Lower lobe of right lung (tissue), 2 donors: ENCODE data around the gene FAU. TPM values are rescaled to one million over a fixed set of nuclear protein-coding genes. Genes with fewer than 3 reads are reported as not detected.

Experiments used
- ATAC-seq, 2 donors: fragments of 200-7000 bp; cut with Tn5 transposase; one replicate each; pipeline ENCODE4 v1.9.1; 2020 to 2022; ENCODE audit warnings: mild to moderate bottlenecking in 2 of 2, moderate library complexity in 2 of 2
- DNase-seq: peaks from one replicate; pipeline ENCODE4 v3.0.0-alpha.2; 2020
- H3K27ac ChIP-seq: fragments of 200-600 bp; one replicate; pipeline ENCODE4 v1.8.0; 2022
- H3K27me3 ChIP-seq: fragments of 200-600 bp; one replicate; pipeline ENCODE4 v1.8.0; 2022; ENCODE audit warnings: low read depth
- H3K36me3 ChIP-seq: fragments of 200-600 bp; one replicate; pipeline ENCODE4 v1.8.0; 2022; ENCODE audit warnings: mild to moderate bottlenecking
- H3K4me1 ChIP-seq: fragments of 200-600 bp; one replicate; pipeline ENCODE4 v1.8.0; 2022
- H3K4me3 ChIP-seq: fragments of 200-600 bp; one replicate; pipeline ENCODE4 v1.8.0; 2022; ENCODE audit warnings: mild to moderate bottlenecking
- H3K9me3 ChIP-seq: fragments of 200-600 bp; one replicate; pipeline ENCODE4 v1.8.0; 2022
- CTCF ChIP-seq: fragments of 200-600 bp; IDR thresholded peaks from one replicate; pipeline ENCODE4 v1.8.0; 2022; ENCODE audit warnings: antibody characterized with exemption, mild to moderate bottlenecking
- intact Hi-C: fragments of 100-400 bp; cut with DNase I; formaldehyde crosslinking; loops from one replicate; pipeline ENCODE4 v1.11.0; 2022
- total RNA-seq: library from RNA; stranded (reverse); fragmentation: NEBNext Ultra II Directional; extraction: Animal tissue kit (Norgen Biotek cat#: 25700); gene quantifications from one replicate; pipeline ENCODE4 v1.2.1, GENCODE V29; 2021
- donor health status: DM: no; HTN: yes; CAD: no; lungs with severe emphysema.

The FAU gene
- total RNA-seq, 1 donor from 2014 or later, result 766 TPM

- no peak for TF ChIP-seq CTCF
- Histone ChIP-seq H3K4me3 (peak overlapping the region; percentile 85), H3K27me3 (no peaks in the 10 kb centered on the region), H3K4me1 (peaks cover 21% of the 10 kb centered on the region), H3K36me3 (peaks cover 17% of the 10 kb centered on the region), H3K27ac (peak overlapping the region; percentile 93), H3K9me3 (no peaks in the 10 kb centered on the region)
- DNase-seq, result no peak
- no peak for ATAC-seq
- intact Hi-C loops, result no loop called here
Measured at GRCh38 chr11:65095427-65095826, 26.5 kb downstream of the FAU start.

- no peak for ATAC-seq
- intact Hi-C loops, result no loop called here
- Histone ChIP-seq H3K36me3 (peaks cover 42% of the 10 kb centered on the region), H3K27ac (no peak overlapping the region), H3K27me3 (no peaks in the 10 kb centered on the region), H3K4me1 (peaks cover 3% of the 10 kb centered on the region), H3K4me3 (no peak overlapping the region), H3K9me3 (no peaks in the 10 kb centered on the region)
- DNase-seq, result no peak
- no peak for TF ChIP-seq CTCF
Measured at GRCh38 chr11:65090628-65091027, 31.3 kb downstream of the FAU start.

GRCh38 chr11:65089621-65090020 lies 32.3 kb downstream of the FAU start:
- DNase-seq (no peak), ATAC-seq (no peak)
- no peak overlapping the region for H3K27ac ChIP-seq
- no peak for TF ChIP-seq CTCF
- H3K4me1 ChIP-seq, result peaks cover 13% of the 10 kb centered on the region
- intact Hi-C loops, result no loop called here
- no peaks in the 10 kb centered on the region for H3K9me3 ChIP-seq
- H3K36me3 ChIP-seq, result peaks cover 46% of the 10 kb centered on the region
- no peak overlapping the region for H3K4me3 ChIP-seq
- no peaks in the 10 kb centered on the region for H3K27me3 ChIP-seq

- H3K4me1 ChIP-seq, result peaks cover 20% of the 10 kb centered on the region
- no peaks in the 10 kb centered on the region for H3K9me3 ChIP-seq
- no peak overlapping the region for H3K27ac ChIP-seq
- ATAC-seq, result no peak
- no peak for DNase-seq
- peaks cover 46% of the 10 kb centered on the region for H3K36me3 ChIP-seq
- intact Hi-C loops, result no loop called here
- H3K27me3 ChIP-seq, result no peaks in the 10 kb centered on the region
- no peak overlapping the region for H3K4me3 ChIP-seq
- TF ChIP-seq CTCF, result no peak
Measured at GRCh38 chr11:65087827-65088226, 34.1 kb downstream of the FAU start.

- H3K27ac ChIP-seq, result no peak overlapping the region
- H3K36me3 ChIP-seq, result peaks cover 46% of the 10 kb centered on the region
- DNase-seq (no peak), ATAC-seq (no peak)
- intact Hi-C loops, result no loop called here
- H3K4me1 ChIP-seq, result peaks cover 20% of the 10 kb centered on the region
- H3K27me3 ChIP-seq, result no peaks in the 10 kb centered on the region
- no peak overlapping the region for H3K4me3 ChIP-seq
- TF ChIP-seq CTCF, result no peak
- H3K9me3 ChIP-seq, result no peaks in the 10 kb centered on the region
Measured at GRCh38 chr11:65087216-65087615, 34.7 kb downstream of the FAU start.

- no peak overlapping the region for H3K4me3 ChIP-seq
- no peak for DNase-seq
- no peak for TF ChIP-seq CTCF
- intact Hi-C loops, result no loop called here
- peaks cover 20% of the 10 kb centered on the region for H3K4me1 ChIP-seq
- no peaks in the 10 kb centered on the region for H3K9me3 ChIP-seq
- no peak for ATAC-seq
- no peaks in the 10 kb centered on the region for H3K27me3 ChIP-seq
- peaks cover 46% of the 10 kb centered on the region for H3K36me3 ChIP-seq
- no peak overlapping the region for H3K27ac ChIP-seq
Measured at GRCh38 chr11:65086809-65087208, 35.1 kb downstream of the FAU start.
